Ovary (tissue), 3 donors: ENCODE results near the gene KRCC1.

ENCODE experiments used
- CTCF ChIP-seq, 3 donors: fragments of 450-650 bp in 2 of 3; fragments of 200-600 bp in 1 of 3; IDR thresholded peaks; one replicate each; pipeline versions ENCODE4 v1.5.1 to v1.8.0; 2016 to 2022; ENCODE audit warnings: antibody characterized with exemption in 3 of 3, mild to moderate bottlenecking in 1 of 3
- POLR2A ChIP-seq: fragments of 450-650 bp; IDR thresholded peaks from one replicate; pipeline ENCODE4 v1.6.1; 2017; ENCODE audit warnings: antibody characterized with exemption, mild to moderate bottlenecking, moderate library complexity
- donor health status: DM: no; HTN: no; CAD: no.

GRCh38 chr2:88069117-88069516, 13.5 kb upstream of the KRCC1 start:
- TF ChIP-seq CTCF (IDR thresholded peaks at IDR 0.05): no peak
- TF ChIP-seq POLR2A: no peak
